GM18519 (cell line): ENCODE data around the gene CGRRF1.
A peak's percentile ranks its signal among the peaks of the same experiment; 100 is the strongest.

ENCODE experiments used
- ATAC-seq: cut with Tn5 transposase; IDR thresholded peaks from one replicate; pipeline ENCODE4 v1.9.1; 2021; ENCODE audit warnings: mild to moderate bottlenecking, moderate library complexity; ENCODE audit not compliant: unreplicated experiment, low FRiP score

Gene CGRRF1

DNA sequence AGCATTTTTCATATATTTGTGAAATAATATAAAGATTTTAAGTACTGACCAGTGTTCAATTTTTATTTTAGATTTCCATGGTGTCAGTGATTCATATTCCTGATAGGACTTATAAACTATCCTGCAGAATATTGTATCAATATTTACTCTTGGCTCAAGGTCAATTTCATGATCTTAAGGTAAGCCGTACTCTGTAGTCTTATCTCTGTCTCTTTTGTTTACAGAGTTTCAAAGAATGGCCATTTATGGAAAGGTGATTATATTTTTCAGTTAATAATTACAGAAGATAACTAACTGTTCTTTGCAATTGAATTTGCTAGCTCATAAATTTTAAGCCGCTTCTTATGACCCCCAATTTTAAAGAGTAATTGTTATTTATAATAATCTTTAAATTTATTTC is 27.9 kb downstream of the CGRRF1 start:
- no peak for ATAC-seq

DNA sequence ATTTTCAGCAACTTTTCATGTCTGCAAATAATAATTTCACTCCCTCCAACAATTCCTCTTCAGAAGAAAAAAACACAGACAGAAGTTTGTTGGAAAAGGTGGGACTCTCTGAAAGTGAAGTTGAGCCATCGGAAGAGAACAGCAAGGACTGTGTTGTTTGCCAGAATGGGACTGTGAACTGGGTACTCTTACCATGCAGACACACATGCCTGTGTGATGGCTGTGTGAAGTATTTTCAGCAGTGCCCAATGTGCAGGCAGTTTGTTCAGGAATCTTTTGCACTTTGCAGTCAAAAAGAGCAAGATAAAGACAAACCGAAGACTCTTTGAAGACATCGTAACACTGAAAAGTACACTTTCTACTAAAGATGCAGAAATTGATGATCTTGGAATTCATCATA is 28.3 kb downstream of the CGRRF1 start:
- no peak for ATAC-seq

DNA sequence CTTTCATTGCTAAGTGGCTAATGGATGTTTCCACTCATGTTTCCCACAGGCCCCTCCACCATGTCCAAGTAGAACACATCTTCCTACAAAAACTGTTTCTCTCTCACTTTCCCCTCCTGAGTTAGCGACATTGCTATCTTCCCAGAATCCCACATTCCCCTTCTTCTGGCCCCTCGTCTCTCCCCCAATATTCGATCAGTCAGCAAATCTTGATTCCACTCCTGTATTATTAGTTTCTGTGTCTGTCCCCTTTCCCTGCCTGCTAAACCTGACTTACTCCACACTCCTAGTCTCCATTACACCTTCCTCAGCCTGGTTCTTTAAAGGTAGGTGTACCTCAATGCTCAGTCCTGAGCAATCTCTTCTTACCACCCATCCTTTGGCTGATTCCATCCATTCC is 37.9 kb downstream of the CGRRF1 start:
- ATAC-seq, result no peak

GRCh38 chr14:54548491-54548890 is 38.8 kb downstream of the CGRRF1 start:
- no peak for ATAC-seq

- ATAC-seq, result no peak
Observed at GRCh38 chr14:54549862-54550261, 40.2 kb downstream of the CGRRF1 start.

GRCh38 chr14:54550514-54550913 is 40.8 kb downstream of the CGRRF1 start:
- no peak for ATAC-seq

DNA sequence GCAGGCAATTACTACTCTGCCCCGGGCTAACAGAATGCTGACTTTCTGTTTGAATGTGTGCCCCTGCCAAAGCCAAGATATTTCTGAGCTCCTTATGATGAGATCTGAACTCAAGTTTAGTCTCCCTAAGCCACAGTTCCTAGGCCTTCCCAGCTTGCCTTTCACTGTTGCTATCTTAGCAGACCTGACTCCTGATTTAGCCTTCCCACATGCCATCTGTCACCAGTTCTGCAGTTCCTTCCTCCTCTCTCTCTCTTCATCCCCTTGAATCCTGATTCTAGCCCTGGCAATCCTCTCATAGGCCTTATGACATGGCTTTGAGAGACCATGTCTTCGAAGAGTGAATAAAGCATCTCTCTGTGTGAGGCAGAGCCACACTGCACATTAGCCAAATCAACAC is 44.7 kb downstream of the CGRRF1 start:
- ATAC-seq, result no peak

DNA sequence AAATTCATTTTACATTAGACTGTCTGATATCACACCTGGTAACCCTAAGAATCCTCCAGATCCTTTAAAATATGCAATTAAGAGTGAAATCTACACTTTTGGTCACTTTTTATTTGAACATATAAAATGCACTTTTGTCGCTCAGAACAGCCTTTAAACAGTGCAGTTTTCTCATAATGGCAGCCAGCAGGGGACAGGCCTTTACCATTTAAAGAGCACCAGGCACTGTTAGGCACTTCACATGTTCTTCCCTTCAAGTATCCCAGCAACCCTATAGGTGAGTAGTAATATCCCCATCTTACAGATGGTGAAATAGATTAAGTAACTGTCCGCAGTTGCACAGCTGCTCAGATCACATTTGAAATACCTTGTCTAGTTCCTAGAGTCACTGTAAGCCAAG is 45.9 kb downstream of the CGRRF1 start:
- no peak for ATAC-seq

GRCh38 chr14:54556535-54556934 is 46.8 kb downstream of the CGRRF1 start:
- no peak for ATAC-seq

DNA sequence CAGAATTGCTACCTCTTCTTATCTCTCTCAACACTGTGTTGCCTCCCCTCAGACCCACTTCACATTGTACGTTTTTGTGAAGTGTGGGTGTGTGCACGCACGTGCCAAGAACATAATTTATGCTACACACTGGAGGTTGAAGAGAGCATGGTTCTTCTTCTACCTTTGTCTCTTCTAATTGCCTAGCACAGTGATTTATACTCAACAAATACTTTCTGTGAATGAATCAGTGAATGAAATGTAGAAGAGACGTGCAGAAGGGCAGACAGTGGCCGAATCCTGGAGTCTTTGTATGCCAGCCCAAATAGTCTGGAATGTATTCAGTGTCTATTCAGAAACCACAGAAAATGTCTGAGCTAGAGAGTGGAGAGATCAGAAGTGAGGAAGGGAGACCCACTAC is 52.6 kb downstream of the CGRRF1 start:
- no peak for ATAC-seq

- ATAC-seq, result no peak
Observed at GRCh38 chr14:54564071-54564867, 54.6 kb downstream of the CGRRF1 start.

DNA sequence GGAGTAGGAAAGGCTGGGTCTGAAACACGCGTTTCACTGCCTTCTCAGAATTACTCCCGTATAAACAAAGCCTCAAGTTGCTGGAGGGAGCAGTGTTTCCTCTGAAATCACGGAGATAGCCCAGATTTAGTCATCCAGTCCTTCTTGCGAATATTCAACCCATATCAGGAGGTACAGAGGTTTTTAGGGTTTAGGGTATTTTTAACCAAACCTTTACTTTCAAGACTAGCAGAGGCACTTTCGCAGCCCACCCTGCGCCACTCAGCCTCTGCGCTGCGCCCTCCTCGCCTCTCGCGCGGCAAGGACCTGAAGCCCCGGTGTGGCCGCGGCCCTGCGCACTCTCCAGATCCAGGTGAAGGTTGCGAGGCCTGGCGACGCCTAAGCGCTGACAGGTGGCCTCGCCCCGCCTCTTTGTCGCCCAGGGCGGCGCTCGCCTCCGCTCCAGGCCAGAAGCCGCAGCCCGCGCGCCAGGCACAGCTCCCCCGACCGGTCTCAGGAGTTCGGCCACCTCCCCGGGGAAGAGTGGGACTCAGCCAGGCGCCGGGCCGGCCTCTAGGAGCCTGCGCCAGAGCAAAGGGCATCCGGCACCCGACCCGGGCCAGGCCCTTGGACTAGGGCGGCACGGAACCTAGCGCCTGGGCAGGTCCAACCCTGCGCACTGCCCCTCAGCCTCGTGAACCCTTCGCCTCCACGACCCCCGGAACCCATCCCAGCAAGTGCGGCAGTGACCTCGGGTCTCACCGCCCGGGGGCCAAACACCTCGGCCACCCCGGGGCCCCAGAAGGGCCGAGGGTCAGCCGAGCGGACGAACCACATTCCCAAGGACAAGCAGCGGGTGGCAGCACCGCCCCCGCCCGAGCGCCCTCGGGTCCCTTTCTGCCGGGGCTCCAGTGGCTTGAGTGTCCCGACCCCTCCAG is 55.4 kb downstream of the CGRRF1 start:
- peak; percentile 29 for ATAC-seq

DNA sequence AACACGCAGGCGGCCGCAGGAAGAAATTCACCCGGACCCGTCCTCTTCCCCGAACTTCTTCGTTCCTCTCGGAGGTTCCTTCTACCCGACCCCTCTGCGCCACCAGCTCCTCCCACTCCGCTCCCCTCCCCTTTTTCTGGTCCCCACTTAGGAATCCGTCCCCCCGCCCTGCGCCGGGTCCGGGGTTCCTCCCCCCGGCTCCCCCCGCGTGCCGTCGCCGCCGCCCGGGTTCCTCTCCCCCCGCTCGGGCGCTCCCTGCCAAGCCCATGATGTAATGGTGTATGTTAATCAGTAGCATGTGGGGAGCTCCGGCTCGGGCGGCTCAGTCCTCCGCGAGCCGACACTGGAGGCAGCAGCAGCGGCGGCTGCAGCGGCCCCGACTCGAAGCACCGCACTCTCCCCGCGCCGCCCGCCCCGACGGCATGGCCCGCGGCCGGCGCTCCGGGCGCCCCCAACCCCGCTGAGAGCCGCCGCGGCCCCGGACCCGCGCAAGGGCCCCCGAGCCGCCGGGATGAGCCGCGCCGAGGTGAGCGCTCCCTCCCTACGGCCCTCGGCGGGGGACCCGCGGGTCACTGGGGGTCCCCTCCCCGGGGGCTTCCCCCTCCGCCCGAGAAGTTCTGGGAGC is 56.2 kb downstream of the CGRRF1 start:
- peak; percentile 42 for ATAC-seq

GRCh38 chr14:54566410-54567223 is 56.9 kb downstream of the CGRRF1 start, which contains the start of gene SAMD4A:
Gene SAMD4A, plus strand, starts transcription at chr14:54567128. Its CDS starts 789 bp downstream, at chr14:54567917.
- ATAC-seq, result peak; percentile 26

- ATAC-seq, result no peak
Observed at GRCh38 chr14:54567224-54567638, 57.5 kb downstream of the CGRRF1 start.

DNA sequence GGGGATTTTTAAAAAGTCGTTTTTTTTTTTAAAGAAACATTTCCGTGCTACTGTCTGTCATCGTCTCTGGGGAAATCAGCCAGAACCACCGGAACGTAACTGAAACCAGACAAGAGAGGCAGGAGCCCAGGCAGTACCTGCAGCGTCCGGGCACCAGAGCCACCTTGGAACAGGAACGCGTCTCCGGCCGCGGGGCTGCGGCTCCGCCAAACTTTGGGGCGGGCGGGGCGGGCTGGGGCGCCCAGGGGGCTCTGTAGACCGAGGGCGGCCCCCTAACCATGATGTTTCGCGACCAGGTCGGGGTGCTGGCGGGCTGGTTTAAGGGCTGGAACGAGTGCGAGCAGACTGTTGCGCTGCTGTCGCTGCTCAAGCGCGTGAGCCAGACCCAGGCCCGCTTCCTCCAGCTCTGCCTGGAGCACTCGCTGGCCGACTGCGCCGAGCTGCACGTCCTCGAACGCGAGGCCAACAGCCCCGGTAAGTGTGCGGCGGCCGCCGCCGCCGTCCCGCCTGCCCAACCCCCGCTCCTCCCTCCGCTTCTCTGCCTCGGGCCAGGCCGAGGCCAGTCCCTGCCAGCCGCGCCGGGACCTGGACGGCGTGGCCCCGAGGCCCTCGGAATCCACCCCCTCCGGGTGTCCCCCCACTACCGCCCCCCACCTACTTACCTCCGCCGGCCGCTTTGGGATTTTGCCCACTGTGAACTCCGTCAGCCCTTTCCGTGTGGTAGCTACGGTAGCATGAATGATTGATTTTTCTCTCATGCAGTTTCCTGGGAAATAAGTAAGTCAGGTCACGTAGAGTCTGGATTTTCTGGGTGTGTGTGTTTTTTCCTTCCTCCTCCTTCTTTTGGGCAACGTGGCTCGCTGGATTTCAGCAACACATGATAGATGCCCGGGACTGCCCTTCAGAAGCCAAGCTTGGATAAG is 58.2 kb downstream of the CGRRF1 start:
- no peak for ATAC-seq

DNA sequence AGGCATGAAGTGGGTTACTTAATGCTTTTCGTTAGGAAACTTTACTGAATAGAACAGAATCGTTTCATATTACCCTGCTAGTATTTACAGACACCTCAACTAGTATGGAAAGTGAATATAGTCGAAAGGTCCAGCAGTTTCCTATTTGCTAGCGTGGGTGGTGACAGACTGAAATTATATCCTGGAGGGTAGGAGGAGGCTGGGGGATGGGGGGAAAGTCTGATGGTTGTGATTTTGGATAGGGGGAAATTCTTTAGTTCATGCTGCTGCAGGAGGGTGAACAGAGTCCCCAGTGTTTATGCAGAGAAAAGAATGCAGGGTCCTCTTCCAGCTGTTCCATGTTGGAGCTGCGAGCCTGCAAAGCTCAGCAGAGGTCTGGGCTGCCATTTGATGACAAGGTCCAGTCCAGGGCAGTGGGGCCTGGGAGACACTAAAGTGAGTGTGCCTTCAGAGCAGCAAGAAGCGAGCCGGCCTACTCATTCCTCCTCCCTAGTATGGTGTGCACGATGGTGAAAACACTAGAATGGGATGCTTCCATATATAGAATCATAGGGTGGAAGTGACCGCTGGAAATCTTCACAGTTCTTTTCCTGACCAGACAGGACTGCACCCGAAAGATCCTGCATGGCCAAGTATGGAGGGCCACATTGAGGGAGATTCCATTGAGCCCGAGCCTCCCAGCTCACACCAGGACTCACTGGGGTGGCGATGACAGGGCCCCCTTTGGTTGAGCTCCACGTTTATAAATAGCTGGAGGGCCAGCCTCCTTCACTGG is 59.3 kb downstream of the CGRRF1 start:
- no peak for ATAC-seq

DNA sequence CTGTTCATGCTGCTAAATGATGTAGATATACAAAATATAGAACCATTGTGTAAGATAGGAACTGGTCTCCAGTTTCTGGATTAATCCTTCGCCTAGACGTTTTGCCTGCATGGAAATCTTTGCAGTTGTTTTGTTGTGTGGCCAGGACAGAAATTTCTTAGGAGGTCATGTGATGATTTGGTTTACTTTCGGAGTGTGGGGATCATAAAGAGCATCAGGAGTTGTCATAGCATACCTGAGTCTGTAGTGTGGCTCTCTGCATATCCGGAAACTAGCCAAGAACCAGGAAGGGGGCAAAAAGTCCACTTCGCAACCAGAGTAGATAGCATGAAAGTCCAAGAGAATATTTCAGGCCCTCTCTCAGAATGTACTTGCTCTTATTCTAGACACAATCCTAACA is 60.3 kb downstream of the CGRRF1 start:
- ATAC-seq, result no peak
